GM23338 (cell line): Measurements from ENCODE around the gene NKD1.

ENCODE experiments used
- CREB1 ChIP-seq: fragments of 250-450 bp; sonication (Bioruptor Pico); IDR thresholded peaks from 2 replicates; pipeline ENCODE4 v1.5.0; 2020; ENCODE audit warnings: low read depth, mild to moderate bottlenecking, moderate library complexity
- CTCF ChIP-seq, 2 experiments: fragments of 200-600 bp in 1 of 2; sonication (generic) in 1 of 2; conservative IDR thresholded peaks; 2 replicates each; pipeline versions ENCODE4 v1.5.1 to v1.6.1; 2016 to 2017; ENCODE audit warnings: antibody characterized with exemption in 2 of 2, low read depth in 2 of 2, mild to moderate bottlenecking in 2 of 2, moderate library complexity in 1 of 2
- ETS1 ChIP-seq: IDR thresholded peaks from 2 replicates; pipeline ENCODE4 v1.6.1; 2016; ENCODE audit warnings: antibody characterized with exemption
- EZH2 ChIP-seq: fragments of 200-600 bp; sonication (generic); IDR thresholded peaks from one replicate; pipeline ENCODE4 v1.8.0; 2017; ENCODE audit warnings: antibody characterized with exemption, mild to moderate bottlenecking, low read depth; ENCODE audit not compliant: unreplicated experiment
- EZH2phosphoT487 ChIP-seq: fragments of 200-600 bp; sonication (generic); IDR thresholded peaks from one replicate; pipeline ENCODE4 v1.8.1; 2018; ENCODE audit warnings: antibody characterized with exemption; ENCODE audit not compliant: unreplicated experiment
- JUNB ChIP-seq: IDR thresholded peaks from one replicate; pipeline ENCODE4 v1.6.1; 2016; ENCODE audit warnings: antibody characterized with exemption; ENCODE audit not compliant: unreplicated experiment
- NANOG ChIP-seq: IDR thresholded peaks from 2 replicates; pipeline ENCODE4 v1.6.1; 2016; ENCODE audit warnings: antibody characterized with exemption, borderline replicate concordance
- POLR2AphosphoS5 ChIP-seq: IDR thresholded peaks from 2 replicates; pipeline ENCODE4 v1.6.1; 2016; ENCODE audit warnings: antibody characterized with exemption, low read depth
- REST ChIP-seq: IDR thresholded peaks from one replicate; pipeline ENCODE4 v1.6.1; 2018; ENCODE audit warnings: antibody characterized with exemption; ENCODE audit not compliant: unreplicated experiment
- STAT1 ChIP-seq: IDR thresholded peaks from one replicate; pipeline ENCODE4 v1.6.1; 2016; ENCODE audit warnings: antibody characterized with exemption; ENCODE audit not compliant: unreplicated experiment
- ZNF114 ChIP-seq: fragments of 250-450 bp; sonication (Bioruptor Pico); IDR thresholded peaks from 2 replicates; pipeline ENCODE4 v1.5.0; 2020; ENCODE audit warnings: mild to moderate bottlenecking, moderate library complexity
- ZNF331 ChIP-seq: fragments of 250-450 bp; sonication (Bioruptor Pico); IDR thresholded peaks from 2 replicates; pipeline ENCODE4 v1.5.0; 2020; ENCODE audit warnings: low read depth, mild to moderate bottlenecking, moderate library complexity
- ZNF462 ChIP-seq: fragments of 250-450 bp; sonication (Bioruptor Pico); IDR thresholded peaks from 2 replicates; pipeline ENCODE4 v1.5.0; 2020; ENCODE audit warnings: mild to moderate bottlenecking, moderate library complexity

GRCh38 chr16:50688867-50689266, 140.7 kb downstream of the NKD1 start:
- TF ChIP-seq CTCF (conservative IDR thresholded peaks at IDR 0.05; ENCODE audit: low read depth in 2 of 2) (no peak), EZH2 (no peak), EZH2phosphoT487 (no peak), POLR2AphosphoS5 (no peak), CREB1 (CRISPR knock-in tag) (no peak), REST (no peak), JUNB (no peak), STAT1 (no peak), ZNF331 (CRISPR knock-in tag) (no peak), ETS1 (no peak), ZNF114 (no peak), ZNF462 (CRISPR knock-in tag) (no peak), NANOG (no peak)
